HUES64 (cell line): Measurements from ENCODE around the gene UTS2R.
"Not testable (repeated sequence)": the region's sequence is repeated elsewhere in the genome, so short reads cannot be mapped to it uniquely, and the experiment has no call there.

ENCODE experiments used
- H3K27ac ChIP-seq: 2 replicates; pipeline ENCODE4 v1.7.0; 2013; ENCODE audit warnings: low read depth, low read length, inconsistent platforms
- H3K27me3 ChIP-seq: 2 replicates; pipeline ENCODE4 v1.6.1; 2013; ENCODE audit warnings: mild to moderate bottlenecking, low read length; ENCODE audit not compliant: insufficient read depth
- H3K36me3 ChIP-seq: 2 replicates; pipeline ENCODE4 v1.6.1; 2013; ENCODE audit warnings: mild to moderate bottlenecking, low read length; ENCODE audit not compliant: insufficient read depth
- H3K4me1 ChIP-seq: 2 replicates; pipeline ENCODE4 v1.6.1; 2013; ENCODE audit warnings: mild to moderate bottlenecking, low read length, moderate library complexity; ENCODE audit not compliant: insufficient read depth
- H3K4me3 ChIP-seq: 2 replicates; pipeline ENCODE4 v1.5.1; 2013; ENCODE audit warnings: mild to moderate bottlenecking, low read length, moderate library complexity
- H3K9ac ChIP-seq: 2 replicates; pipeline ENCODE4 v1.6.1; 2013; ENCODE audit warnings: mild to moderate bottlenecking, low read depth, low read length
- H3K9me3 ChIP-seq: 2 replicates; pipeline ENCODE4 v1.6.1; 2013; ENCODE audit warnings: low read depth, low read length; ENCODE audit not compliant: insufficient read depth
- WGBS: fragments of 150-250, 120-280 bp; methylation state at CpG from one replicate; pipeline ENCODE4 v1.1.7; 2013; ENCODE audit warnings: missing lambda C conversion rate; 5-methylcytosine and 5-hydroxymethylcytosine counted together

UTS2R gene

DNA sequence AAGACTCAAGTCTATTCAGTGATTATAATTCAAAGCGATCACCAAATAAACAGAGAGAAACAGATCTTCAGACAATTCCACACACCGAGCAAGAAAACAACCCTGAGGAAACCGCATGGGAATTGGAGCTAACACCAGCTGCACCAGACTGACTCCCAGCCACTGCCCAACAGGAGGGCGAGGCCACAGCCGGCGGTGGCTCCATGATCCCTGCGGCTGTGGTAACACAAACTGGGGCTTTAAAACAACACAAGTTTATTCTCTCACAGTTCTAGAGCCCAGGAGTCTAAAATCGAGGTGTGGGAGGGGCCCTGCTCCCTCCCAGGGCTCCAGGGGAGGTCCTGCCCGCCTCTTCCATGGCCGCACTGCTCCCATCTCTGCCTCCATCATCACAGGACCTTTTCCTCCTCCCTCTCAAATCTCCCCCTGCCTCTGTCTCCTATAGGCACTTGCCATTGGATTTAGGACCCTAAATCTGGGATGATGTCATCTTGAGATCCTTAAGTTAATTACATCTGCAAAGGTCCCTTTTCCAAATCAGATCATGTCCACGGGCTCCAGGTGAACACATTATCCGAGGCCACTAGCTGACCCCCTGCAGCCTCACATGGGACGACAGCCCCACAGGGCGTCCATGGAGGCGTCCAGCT, 36.8 kb downstream of the UTS2R start:
- H3K4me1 ChIP-seq = no peaks in the 10 kb centered on the region
- no peaks in the 10 kb centered on the region for H3K9me3 ChIP-seq
- 94% methylated on average over 15 of the region's 15 CpGs for WGBS
- no peaks in the 10 kb centered on the region for H3K27me3 ChIP-seq
- peaks cover 5% of the 10 kb centered on the region for H3K36me3 ChIP-seq
- H3K4me3 ChIP-seq = no peak overlapping the region
- H3K27ac ChIP-seq = no peak overlapping the region
- H3K9ac ChIP-seq = no peak overlapping the region

DNA sequence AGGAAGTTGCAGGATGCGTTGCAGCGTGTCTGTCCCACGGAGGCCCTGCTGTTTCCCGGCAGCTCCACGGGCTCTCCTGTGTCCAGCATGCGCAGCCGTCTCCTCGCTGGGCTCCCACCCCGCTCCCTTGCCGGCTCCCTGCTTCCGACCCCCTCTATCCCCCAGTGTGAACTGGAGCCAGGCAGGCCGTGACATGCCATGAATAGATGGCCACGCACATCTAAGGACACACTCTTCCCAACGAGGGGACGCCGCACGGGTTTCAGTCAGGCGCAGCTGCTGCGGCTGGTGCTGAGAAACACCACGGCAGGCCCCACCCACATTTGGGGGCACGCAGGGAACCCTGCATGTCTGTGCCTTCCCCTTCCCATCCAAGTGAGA, 37.4 kb downstream of the UTS2R start:
- H3K27ac ChIP-seq = no peak overlapping the region
- no peak overlapping the region for H3K9ac ChIP-seq
- peaks cover under 1% of the 10 kb centered on the region; the same call in 1 of the 2 replicates for H3K36me3 ChIP-seq
- no peaks in the 10 kb centered on the region for H3K4me1 ChIP-seq
- H3K27me3 ChIP-seq = no peaks in the 10 kb centered on the region
- no peaks in the 10 kb centered on the region for H3K9me3 ChIP-seq
- 94% methylated on average over 21 of the region's 21 CpGs for WGBS
- H3K4me3 ChIP-seq = no peak overlapping the region

DNA sequence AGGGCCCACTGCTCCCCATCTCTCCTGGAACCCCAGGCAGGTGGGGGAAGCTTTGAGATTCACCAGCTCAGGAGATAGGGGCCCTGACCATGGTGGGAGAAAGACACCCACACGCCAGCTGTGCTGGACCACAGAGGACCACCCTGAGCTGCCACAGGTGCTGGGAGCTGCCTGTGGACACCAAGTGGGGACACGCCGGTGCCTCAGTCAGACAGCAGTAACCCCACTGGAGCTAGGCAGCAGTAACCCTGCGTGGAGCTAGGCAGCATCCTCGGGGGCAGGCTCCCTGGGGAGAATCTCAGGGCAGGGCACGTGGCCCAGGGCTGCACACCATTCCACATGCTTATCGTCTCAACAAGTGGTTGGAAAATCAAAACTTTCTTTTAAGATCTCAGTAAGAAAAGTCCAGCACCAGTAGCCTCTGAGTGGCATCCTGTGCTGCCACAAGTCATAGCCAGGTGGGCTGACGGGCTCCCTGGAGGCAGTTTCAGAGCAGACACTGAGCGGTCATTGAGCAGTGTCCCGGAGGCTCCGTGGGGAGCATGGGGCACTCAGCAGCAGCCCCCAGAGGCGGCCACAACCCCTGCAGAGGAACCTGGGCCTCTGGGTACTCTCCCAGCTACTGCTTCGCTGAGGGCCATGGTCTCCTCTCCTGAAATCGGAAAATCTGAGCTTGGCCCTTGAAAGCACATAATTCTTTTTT, 38.6 kb downstream of the UTS2R start:
- WGBS = 93% methylated on average over 14 of the region's 14 CpGs

DNA sequence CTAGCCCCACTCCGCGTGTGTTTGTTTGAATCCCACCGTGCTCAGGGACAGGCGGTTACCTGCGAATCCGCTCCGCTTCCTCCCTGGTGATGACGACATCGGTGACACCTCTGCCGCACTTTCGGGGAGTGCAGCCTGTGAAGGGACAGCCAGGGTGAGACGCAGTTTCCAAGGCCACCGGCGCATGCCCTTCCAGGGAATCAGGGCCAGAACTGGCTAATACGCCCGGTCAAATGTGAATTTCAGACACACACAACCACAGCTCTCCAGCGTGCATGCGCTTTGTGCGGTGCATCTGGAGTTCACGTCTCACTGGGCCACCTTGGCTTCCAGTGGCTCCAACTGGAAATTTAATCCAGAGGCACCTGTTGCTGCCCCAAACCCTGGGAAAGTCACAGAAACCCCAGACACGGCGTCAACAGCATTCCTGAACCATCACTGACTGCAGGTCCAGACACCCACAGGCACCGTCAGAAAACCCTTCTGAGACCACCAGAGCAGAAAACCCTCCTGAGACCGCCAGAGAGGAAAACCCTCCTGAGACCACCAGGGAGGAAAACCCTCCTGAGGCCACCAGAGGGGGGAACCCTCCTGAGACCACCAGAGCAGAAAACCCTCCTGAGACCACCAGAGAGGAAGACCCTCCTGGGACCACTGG, 40.0 kb downstream of the UTS2R start:
- no peak overlapping the region for H3K9ac ChIP-seq

More for the DNA sequence above, 38.6 kb downstream of the UTS2R start:
- Histone ChIP-seq H3K36me3 (no peaks in the 10 kb centered on the region; the same call in 1 of the 2 replicates), H3K4me1 (peaks cover 3% of the 10 kb centered on the region; the same call in 1 of the 2 replicates), H3K27ac (no peak overlapping the region), H3K27me3 (no peaks in the 10 kb centered on the region), H3K9me3 (no peaks in the 10 kb centered on the region), H3K9ac (no peak overlapping the region), H3K4me3 (no peak overlapping the region)

DNA sequence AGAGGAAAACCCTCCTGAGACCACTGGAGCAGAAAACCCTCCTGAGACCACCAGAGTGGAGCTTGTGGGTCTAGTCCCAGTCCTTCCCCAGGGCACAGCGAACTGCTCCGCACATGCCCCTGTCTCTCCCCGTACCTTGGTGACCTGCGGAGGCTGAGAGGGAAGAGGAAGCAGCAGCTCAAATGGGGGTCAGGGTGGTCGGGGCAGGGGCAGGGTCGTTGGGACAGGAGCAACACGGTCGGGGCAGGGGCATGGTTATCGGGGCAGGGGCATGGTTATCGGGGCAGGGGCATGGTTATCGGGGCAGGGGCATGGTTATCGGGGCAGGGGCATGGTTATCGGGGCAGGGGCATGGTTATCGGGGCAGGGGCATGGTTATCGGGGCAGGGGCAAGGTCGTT, 40.5 kb downstream of the UTS2R start:
- 96% methylated on average over 16 of the region's 16 CpGs for WGBS
- not testable (repeated sequence) for H3K36me3 ChIP-seq, H3K4me1 ChIP-seq, H3K4me3 ChIP-seq, H3K9me3 ChIP-seq, H3K27me3 ChIP-seq, H3K27ac ChIP-seq, H3K9ac ChIP-seq

More for the DNA sequence above, 40.0 kb downstream of the UTS2R start:
- 96% methylated on average over 24 of the region's 24 CpGs for WGBS
- H3K36me3 ChIP-seq = no peaks in the 10 kb centered on the region; the same call in 1 of the 2 replicates
- H3K9me3 ChIP-seq = no peaks in the 10 kb centered on the region
- H3K27me3 ChIP-seq = no peaks in the 10 kb centered on the region
- no peak overlapping the region for H3K4me3 ChIP-seq
- peaks cover 4% of the 10 kb centered on the region; the same call in 1 of the 2 replicates for H3K4me1 ChIP-seq
- H3K27ac ChIP-seq = no peak overlapping the region

DNA sequence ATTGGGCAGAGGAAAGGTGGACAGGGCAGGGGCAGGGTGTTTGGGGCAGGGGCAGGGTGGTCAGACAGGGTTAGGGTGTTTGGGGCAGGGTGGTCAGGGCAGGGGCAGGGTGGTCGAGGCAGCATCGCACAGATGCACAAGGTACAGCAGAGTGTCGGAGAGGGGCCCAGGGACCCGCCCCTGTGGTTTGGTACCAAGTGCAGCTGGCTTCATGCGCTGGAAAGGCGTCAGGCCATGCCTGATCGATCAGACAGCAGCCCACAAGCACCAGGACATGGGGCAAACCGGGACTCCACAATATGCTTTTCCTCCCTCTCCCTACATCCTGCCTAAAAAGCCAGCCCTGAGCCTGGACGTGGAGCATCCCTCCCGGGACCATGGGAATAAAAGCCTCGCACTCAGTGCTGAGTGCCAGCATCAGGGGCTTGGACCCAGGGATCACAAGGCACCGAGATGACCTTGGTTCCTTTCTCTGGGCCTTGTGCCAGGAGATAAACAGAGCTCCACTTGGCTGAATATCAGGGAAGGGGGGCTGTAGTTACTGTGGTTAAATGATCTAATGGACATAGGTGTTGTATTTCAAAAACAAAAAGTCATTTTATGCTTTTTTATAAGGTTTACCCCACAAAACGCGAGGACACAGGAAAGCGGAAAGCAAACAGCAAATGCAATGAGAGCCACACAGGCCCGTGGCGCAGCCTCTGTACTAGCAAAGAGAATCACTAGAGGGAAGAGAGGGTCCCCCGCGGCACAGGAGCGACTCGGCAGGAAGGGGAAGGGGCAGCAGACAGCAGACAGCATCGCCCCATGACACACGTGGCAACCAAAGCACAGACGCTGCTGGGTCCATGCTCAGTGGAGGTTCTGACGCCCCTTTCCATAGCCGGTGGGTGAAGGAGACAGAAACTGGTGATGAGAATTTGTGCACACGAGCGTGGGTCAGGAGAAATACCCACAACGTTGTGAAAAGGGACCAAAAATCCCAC, 41.3 kb downstream of the UTS2R start:
- Histone ChIP-seq H3K27ac (no peak overlapping the region), H3K4me1 (peaks cover 4% of the 10 kb centered on the region; the same call in 1 of the 2 replicates), H3K36me3 (no peaks in the 10 kb centered on the region; the same call in 1 of the 2 replicates), H3K4me3 (no peak overlapping the region), H3K9ac (no peak overlapping the region), H3K27me3 (no peaks in the 10 kb centered on the region), H3K9me3 (no peaks in the 10 kb centered on the region)
- WGBS = 93% methylated on average over 29 of the region's 29 CpGs

DNA sequence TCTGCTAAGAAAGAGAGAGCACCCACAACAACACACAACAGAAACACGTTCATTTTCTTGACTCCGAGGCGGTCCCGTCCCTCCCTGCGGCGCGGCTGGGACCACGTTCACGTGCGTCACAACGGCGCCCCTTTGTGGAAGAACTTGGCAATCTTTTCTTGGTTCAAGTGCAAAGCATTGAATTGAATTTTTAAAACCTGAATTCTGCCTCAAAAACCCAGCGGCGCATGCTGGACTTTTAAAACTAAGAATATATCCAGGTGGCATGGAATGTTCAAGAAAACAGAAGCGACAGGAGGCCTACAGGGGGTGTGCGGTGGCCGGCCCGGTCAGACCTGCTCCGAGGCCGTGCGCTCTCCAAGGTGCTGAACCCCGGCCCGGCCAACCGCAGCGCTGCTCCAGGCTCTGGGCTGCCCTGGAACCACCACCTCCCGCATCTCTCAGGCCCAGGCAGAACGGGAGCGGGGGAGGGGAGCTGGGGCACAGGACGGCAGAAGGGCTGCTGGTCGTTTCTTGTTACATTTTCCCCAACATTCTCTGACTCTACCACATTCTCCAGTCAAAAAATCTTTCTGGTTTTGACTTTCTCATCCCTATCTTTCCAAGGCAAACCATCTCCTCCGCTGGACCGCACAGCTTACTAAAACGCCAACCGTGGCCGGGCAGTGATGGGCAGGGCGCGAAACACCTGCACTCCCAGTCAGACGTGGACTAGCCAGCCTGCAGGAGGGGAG, 43.1 kb downstream of the UTS2R start:
- 23% methylated on average over 38 of the region's 38 CpGs for WGBS
- Histone ChIP-seq H3K9me3 (no peaks in the 10 kb centered on the region), H3K4me1 (peaks cover 10% of the 10 kb centered on the region), H3K4me3 (peak overlapping the region; percentile 26), H3K27me3 (no peaks in the 10 kb centered on the region; the same call in 1 of the 2 replicates), H3K27ac (no peak overlapping the region), H3K36me3 (no peaks in the 10 kb centered on the region; the same call in 1 of the 2 replicates), H3K9ac (no peak overlapping the region)

DNA sequence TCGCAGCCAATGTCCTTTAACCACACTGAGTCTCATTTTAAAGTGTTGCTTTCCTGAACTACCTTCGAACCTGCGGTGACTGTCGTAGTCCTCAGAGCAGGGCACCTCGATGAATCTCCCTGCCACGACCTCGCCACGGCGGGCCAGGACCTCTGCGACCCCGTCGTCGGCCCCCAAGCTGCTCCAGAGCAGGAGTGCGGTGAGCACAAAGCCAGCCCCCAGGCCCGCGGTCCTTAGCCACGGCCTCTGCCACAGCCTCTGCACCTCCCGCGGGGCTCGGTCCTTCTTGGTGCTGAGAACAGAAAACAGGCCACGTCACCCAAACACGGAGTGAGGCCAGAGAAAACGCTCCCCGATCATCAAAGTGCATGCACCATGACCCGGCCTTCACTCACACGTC, 43.8 kb downstream of the UTS2R start:
- Histone ChIP-seq H3K4me1 (peaks cover 10% of the 10 kb centered on the region), H3K27me3 (no peaks in the 10 kb centered on the region; the same call in 1 of the 2 replicates), H3K4me3 (no peak overlapping the region), H3K9me3 (no peaks in the 10 kb centered on the region), H3K9ac (no peak overlapping the region), H3K36me3 (peaks cover 4% of the 10 kb centered on the region; the same call in 1 of the 2 replicates), H3K27ac (no peak overlapping the region)
- 91% methylated on average over 26 of the region's 26 CpGs for WGBS

DNA sequence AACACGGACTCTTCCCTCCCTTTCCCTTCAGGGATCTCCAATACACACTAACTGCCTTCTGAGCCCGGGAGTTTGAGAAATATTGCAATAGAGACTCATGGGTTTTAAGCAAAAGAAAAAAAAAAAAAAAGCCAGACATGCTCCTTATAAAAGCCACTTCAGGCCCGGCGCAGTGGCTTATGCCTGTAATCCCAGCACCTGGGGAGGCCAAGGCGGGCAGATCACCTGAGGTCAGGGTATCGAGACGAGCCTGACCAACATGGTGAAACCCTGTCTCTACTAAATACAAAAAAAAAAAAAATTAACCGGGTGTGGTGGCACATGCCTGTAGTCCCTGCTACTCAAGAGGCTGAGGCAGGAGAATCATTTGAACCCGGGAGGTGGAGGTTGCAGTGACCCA, 44.2 kb downstream of the UTS2R start:
- Histone ChIP-seq H3K27me3 (no peaks in the 10 kb centered on the region; the same call in 1 of the 2 replicates), H3K4me1 (peaks cover 10% of the 10 kb centered on the region), H3K27ac (no peak overlapping the region), H3K36me3 (peaks cover 6% of the 10 kb centered on the region; the same call in 1 of the 2 replicates), H3K9me3 (no peaks in the 10 kb centered on the region), H3K4me3 (no peak overlapping the region), H3K9ac (no peak overlapping the region)
- WGBS = 94% methylated on average over 8 of the region's 9 CpGs

DNA sequence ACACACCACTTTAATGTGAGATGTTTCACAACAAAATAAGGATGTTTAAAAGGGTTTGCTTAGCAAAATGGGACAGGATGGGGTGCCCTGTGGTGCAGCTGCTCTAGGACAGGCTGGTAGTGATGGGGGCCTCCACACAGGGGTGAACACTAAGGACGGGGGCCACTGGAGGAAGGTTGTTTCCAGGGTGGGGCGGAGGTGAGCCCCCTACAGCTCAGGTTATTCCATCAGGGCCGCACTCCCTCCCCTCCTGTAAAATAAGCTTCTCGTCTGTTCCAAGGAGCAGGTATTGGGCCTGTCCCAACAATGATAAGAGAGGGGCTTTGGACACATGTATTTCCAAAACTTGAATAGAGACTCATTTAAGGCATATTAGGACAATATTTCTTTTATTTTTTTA, 44.7 kb downstream of the UTS2R start:
- Histone ChIP-seq H3K27ac (no peak overlapping the region), H3K4me3 (no peak overlapping the region), H3K27me3 (no peaks in the 10 kb centered on the region; the same call in 1 of the 2 replicates), H3K9me3 (no peaks in the 10 kb centered on the region), H3K9ac (no peak overlapping the region), H3K36me3 (peaks cover 10% of the 10 kb centered on the region; the same call in 1 of the 2 replicates), H3K4me1 (peaks cover 10% of the 10 kb centered on the region)
- WGBS = 95% methylated on average over 2 of the region's 4 CpGs
